Activated B cell treated with CpG ODN at 0.5 μM for 24 hours (primary cell): ENCODE results near the gene IL1RAPL1. TPM values are rescaled to one million over a fixed set of nuclear protein-coding genes. Genes with fewer than 3 reads are reported as not detected.
"Not testable (repeated sequence)": the region's sequence is repeated elsewhere in the genome, so short reads cannot be mapped to it uniquely, and the experiment has no call there.

Source experiments
- ATAC-seq: fragments of 200-7000 bp; cut with Tn5 transposase; one replicate; pipeline ENCODE4 v1.10.0; 2021; ENCODE audit warnings: low read depth, mild to moderate bottlenecking, moderate library complexity
- CTCF ChIA-PET: fragments of 350-600 bp; sonication (Branson Sonifier 250); formaldehyde crosslinking; loops from one replicate; lab custom pipeline; 2021; ENCODE audit warnings: antibody characterized with exemption; lab: Charles Lee
- POLR2A ChIA-PET: fragments of 350-600 bp; sonication (Branson Sonifier 250); formaldehyde crosslinking; loops from one replicate; lab custom pipeline; 2021; ENCODE audit warnings: antibody characterized with exemption; lab: Charles Lee
- DNase-seq: peaks from one replicate; pipeline ENCODE4 v3.0.0; 2022
- H3K27ac Mint-ChIP-seq: one replicate; pipeline ENCODE4 v1.8.0; 2020; ENCODE audit warnings: mixed read lengths
- H3K27me3 Mint-ChIP-seq: one replicate; pipeline ENCODE4 v1.8.0; 2021; ENCODE audit warnings: mixed read lengths
- H3K36me3 Mint-ChIP-seq: one replicate; pipeline ENCODE4 v1.8.0; 2021; ENCODE audit warnings: low read depth, mixed read lengths
- H3K4me1 Mint-ChIP-seq: one replicate; pipeline ENCODE4 v1.8.0; 2021; ENCODE audit warnings: mixed read lengths
- H3K4me3 Mint-ChIP-seq: one replicate; pipeline ENCODE4 v1.8.0; 2020; ENCODE audit warnings: mild to moderate bottlenecking, mixed read lengths
- H3K9me3 Mint-ChIP-seq: one replicate; pipeline ENCODE4 v1.8.0; 2020; ENCODE audit warnings: mixed read lengths
- CTCF ChIP-seq: fragments of 200-600 bp; IDR thresholded peaks from one replicate; pipeline ENCODE4 v1.8.0; 2022; ENCODE audit warnings: antibody characterized with exemption, mild to moderate bottlenecking
- intact Hi-C: fragments of 100-400 bp; cut with micrococcal nuclease; formaldehyde crosslinking; loops from one replicate; pipeline ENCODE4 v1.15.1; 2024
- total RNA-seq: library from RNA; stranded (reverse); gene quantifications from 2 replicates; pipeline ENCODE4 v1.2.3, GENCODE V29; 2022

The IL1RAPL1 gene
- total RNA-seq, 1 donor from 2014 or later, result not detected

- H3K36me3 Mint-ChIP-seq, result no peaks in the 10 kb centered on the region
- intact Hi-C loops, result no loop called here
- no peak overlapping the region for H3K4me3 Mint-ChIP-seq
- no peak overlapping the region for H3K27ac Mint-ChIP-seq
- ATAC-seq, result no peak
- POLR2A ChIA-PET, result no interaction called here
- H3K27me3 Mint-ChIP-seq, result no peaks in the 10 kb centered on the region
- CTCF ChIA-PET, result no interaction called here
- no peaks in the 10 kb centered on the region for H3K4me1 Mint-ChIP-seq
- H3K9me3 Mint-ChIP-seq, result no peaks in the 10 kb centered on the region
- no peak for DNase-seq
- TF ChIP-seq CTCF, result no peak
Measured at GRCh38 chrX:29308726-29309125, 721.5 kb downstream of the IL1RAPL1 start.

- Mint-ChIP-seq H3K9me3 (no peaks in the 10 kb centered on the region), H3K4me1 (no peaks in the 10 kb centered on the region), H3K36me3 (no peaks in the 10 kb centered on the region), H3K27ac (no peak overlapping the region), H3K27me3 (no peaks in the 10 kb centered on the region), H3K4me3 (no peak overlapping the region)
- ChIA-PET CTCF (no interaction called here), POLR2A (no interaction called here)
- TF ChIP-seq CTCF, result no peak
- intact Hi-C loops, result no loop called here
- ATAC-seq (no peak), DNase-seq (no peak)
Measured at GRCh38 chrX:29315931-29316330, 728.7 kb downstream of the IL1RAPL1 start.

- ChIA-PET CTCF (no interaction called here), POLR2A (no interaction called here)
- no peak for TF ChIP-seq CTCF
- Mint-ChIP-seq H3K9me3 (no peaks in the 10 kb centered on the region), H3K27me3 (no peaks in the 10 kb centered on the region), H3K4me3 (no peak overlapping the region), H3K4me1 (no peaks in the 10 kb centered on the region), H3K27ac (no peak overlapping the region), H3K36me3 (no peaks in the 10 kb centered on the region)
- intact Hi-C loops, result no loop called here
- no peak for ATAC-seq
- DNase-seq, result no peak
Measured at GRCh38 chrX:29318012-29318411, 730.8 kb downstream of the IL1RAPL1 start.

GRCh38 chrX:29332429-29332828, 745.2 kb downstream of the IL1RAPL1 start:
- DNase-seq, H3K27me3 Mint-ChIP-seq, H3K27ac Mint-ChIP-seq, ATAC-seq, POLR2A ChIA-PET, intact Hi-C loops, H3K4me1 Mint-ChIP-seq, H3K9me3 Mint-ChIP-seq, CTCF ChIA-PET, H3K36me3 Mint-ChIP-seq, H3K4me3 Mint-ChIP-seq: not testable (repeated sequence)

GRCh38 chrX:29333091-29333490, 745.8 kb downstream of the IL1RAPL1 start:
- H3K27ac Mint-ChIP-seq, DNase-seq, H3K4me3 Mint-ChIP-seq, H3K9me3 Mint-ChIP-seq, H3K27me3 Mint-ChIP-seq, intact Hi-C loops, H3K4me1 Mint-ChIP-seq, POLR2A ChIA-PET, CTCF ChIA-PET, H3K36me3 Mint-ChIP-seq, ATAC-seq: not testable (repeated sequence)

GRCh38 chrX:29348288-29348687, 761.0 kb downstream of the IL1RAPL1 start:
- Mint-ChIP-seq H3K36me3 (no peaks in the 10 kb centered on the region), H3K27ac (no peak overlapping the region), H3K9me3 (no peaks in the 10 kb centered on the region), H3K27me3 (no peaks in the 10 kb centered on the region), H3K4me1 (no peaks in the 10 kb centered on the region), H3K4me3 (no peak overlapping the region)
- ChIA-PET CTCF (no interaction called here), POLR2A (no interaction called here)
- ATAC-seq (no peak), DNase-seq (no peak)
- TF ChIP-seq CTCF, result no peak
- intact Hi-C loops, result no loop called here
